ENCODE measurements around the gene LPGAT1. TPM values are rescaled to one million over a fixed set of nuclear protein-coding genes. Genes with fewer than 3 reads are reported as not detected.

The LPGAT1 gene
- total RNA-seq, 1 experiment from 2014 or later, result 41.7 TPM

DNA sequence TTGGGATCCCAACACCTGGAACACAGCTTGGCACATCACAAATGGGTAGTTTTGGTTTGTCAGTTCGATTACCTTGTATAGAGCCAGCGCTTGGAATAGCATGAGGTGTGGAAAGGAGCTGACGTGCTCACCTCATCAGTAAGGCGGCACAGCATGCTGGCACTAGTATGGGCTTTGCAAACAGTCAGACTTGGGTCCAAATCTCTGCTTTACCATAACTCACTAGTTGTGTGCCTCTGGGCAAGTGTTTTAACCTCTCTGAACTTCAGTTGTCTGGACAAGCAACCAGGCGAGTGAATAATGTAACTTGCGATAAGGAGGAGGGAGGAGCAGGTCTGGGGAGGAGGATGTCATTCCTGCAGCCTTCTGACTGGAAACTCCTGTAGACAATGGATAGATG, 128.8 kb downstream of the LPGAT1 start:
- Histone ChIP-seq H3K36me3 (ENCODE audit: low read depth, low read length) (no peaks in the 10 kb centered on the region), H3K79me2 (ENCODE audit: low read length) (no peaks in the 10 kb centered on the region), H3K9me3 (ENCODE audit: low read length) (no peaks in the 10 kb centered on the region), H3K9me2 (replicated peaks; ENCODE audit: low read length) (no peaks in the 10 kb centered on the region), H3K27me3 (ENCODE audit: low read length) (no peaks in the 10 kb centered on the region), H4K20me1 (ENCODE audit: low read length) (no peaks in the 10 kb centered on the region), H3K4me2 (ENCODE audit: low read length) (no peak overlapping the region), H3K4me3 (ENCODE audit: low read length) (no peak overlapping the region), H3K4me1 (ENCODE audit: insufficient read depth, low read length) (peaks cover 23% of the 10 kb centered on the region), H2AFZ (ENCODE audit: low read length) (no peak overlapping the region), H3K9ac (ENCODE audit: low read length) (no peak overlapping the region), H3F3A (ENCODE audit: low read length, unreplicated experiment) (no peaks in the 10 kb centered on the region), H3K27ac (ENCODE audit: low read length) (no peak overlapping the region)
- no peak for DNase-seq
- POLR2A ChIA-PET (ENCODE audit: unreplicated experiment), result no interaction called here
- ATAC-seq, result no peak
- CTCF ChIA-PET, result no interaction called here
- intact Hi-C loops (cut with micrococcal nuclease), result no loop called here
- TF ChIP-seq, protein P1, sequence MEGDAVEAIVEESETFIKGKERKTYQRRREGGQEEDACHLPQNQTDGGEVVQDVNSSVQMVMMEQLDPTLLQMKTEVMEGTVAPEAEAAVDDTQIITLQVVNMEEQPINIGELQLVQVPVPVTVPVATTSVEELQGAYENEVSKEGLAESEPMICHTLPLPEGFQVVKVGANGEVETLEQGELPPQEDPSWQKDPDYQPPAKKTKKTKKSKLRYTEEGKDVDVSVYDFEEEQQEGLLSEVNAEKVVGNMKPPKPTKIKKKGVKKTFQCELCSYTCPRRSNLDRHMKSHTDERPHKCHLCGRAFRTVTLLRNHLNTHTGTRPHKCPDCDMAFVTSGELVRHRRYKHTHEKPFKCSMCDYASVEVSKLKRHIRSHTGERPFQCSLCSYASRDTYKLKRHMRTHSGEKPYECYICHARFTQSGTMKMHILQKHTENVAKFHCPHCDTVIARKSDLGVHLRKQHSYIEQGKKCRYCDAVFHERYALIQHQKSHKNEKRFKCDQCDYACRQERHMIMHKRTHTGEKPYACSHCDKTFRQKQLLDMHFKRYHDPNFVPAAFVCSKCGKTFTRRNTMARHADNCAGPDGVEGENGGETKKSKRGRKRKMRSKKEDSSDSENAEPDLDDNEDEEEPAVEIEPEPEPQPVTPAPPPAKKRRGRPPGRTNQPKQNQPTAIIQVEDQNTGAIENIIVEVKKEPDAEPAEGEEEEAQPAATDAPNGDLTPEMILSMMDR (conservative IDR thresholded peaks at IDR 0.05; ENCODE audit: low read depth, low read length), result no peak
- no peak for TF ChIP-seq EZH2phosphoT487 (IDR thresholded peaks at IDR 0.05; ENCODE audit: borderline replicate concordance, low read length)
- no peak for TF ChIP-seq EZH2 (IDR thresholded peaks at IDR 0.05; ENCODE audit: low read length, unreplicated experiment)
- BruUV-seq (replicated peaks), result no TSS peak

DNA sequence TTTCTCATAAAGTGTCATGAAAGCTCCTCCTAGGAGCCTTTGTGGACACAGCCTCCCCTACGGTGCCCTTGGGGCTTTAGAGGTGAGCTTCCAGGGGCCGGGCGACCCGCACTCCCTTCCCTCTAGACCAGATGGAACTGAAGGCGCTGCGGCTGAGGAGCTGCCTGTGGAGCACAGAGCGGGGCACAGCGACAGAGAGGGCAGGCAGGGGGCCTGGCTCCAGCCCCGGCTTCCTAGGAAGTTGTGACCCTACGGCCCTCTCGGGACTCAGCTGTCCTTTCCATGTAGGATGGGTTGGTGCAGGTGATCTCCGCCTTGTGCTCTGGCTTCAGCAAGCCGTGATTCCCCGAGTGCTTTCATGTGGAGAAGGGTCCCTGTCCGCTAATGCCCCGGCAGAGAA, 131.5 kb downstream of the LPGAT1 start:
- ChIA-PET CTCF (interaction anchor here (0.6 to 1.8 kb wide), 5 partner anchors 14 to 264 kb away, joined by 3 to 10 read pairs (median 3); no protein-coding TSS in a partner anchor), POLR2A (ENCODE audit: unreplicated experiment) (no interaction called here)
- no peaks in the 10 kb centered on the region for H3K79me2 ChIP-seq (ENCODE audit: low read length)
- no TSS peak for BruUV-seq (replicated peaks)
- no peaks in the 10 kb centered on the region for H3K27me3 ChIP-seq (ENCODE audit: low read length)
- DNase-seq (no peak), ATAC-seq (no peak)
- H3K4me3 ChIP-seq (ENCODE audit: low read length), result no peak overlapping the region
- no peak overlapping the region for H3K27ac ChIP-seq (ENCODE audit: low read length)
- H3K4me2 ChIP-seq (ENCODE audit: low read length), result peak overlapping the region; percentile 60; the same call in 1 of the 2 replicates
- H4K20me1 ChIP-seq (ENCODE audit: low read length), result no peaks in the 10 kb centered on the region
- H3K9ac ChIP-seq (ENCODE audit: low read length), result no peak overlapping the region
- peaks cover 5% of the 10 kb centered on the region; the same call in 1 of the 2 replicates for H3K4me1 ChIP-seq (ENCODE audit: insufficient read depth, low read length)
- H3F3A ChIP-seq (ENCODE audit: low read length, unreplicated experiment), result no peaks in the 10 kb centered on the region
- TF ChIP-seq EZH2phosphoT487 (IDR thresholded peaks at IDR 0.05; ENCODE audit: borderline replicate concordance, low read length), result no peak
- no peak for TF ChIP-seq EZH2 (IDR thresholded peaks at IDR 0.05; ENCODE audit: low read length, unreplicated experiment)
- TF ChIP-seq, protein P1 (conservative IDR thresholded peaks at IDR 0.05; ENCODE audit: low read depth, low read length), result no peak
- intact Hi-C loops (cut with micrococcal nuclease), result loop anchor here (2.0 kb wide), 1 partner anchor 336 kb away; the partner anchor contains the start of genes DTL and INTS7
- peak overlapping the region; percentile 59 for H2AFZ ChIP-seq (ENCODE audit: low read length)
- H3K9me3 ChIP-seq (ENCODE audit: low read length), result no peaks in the 10 kb centered on the region
- no peaks in the 10 kb centered on the region for H3K9me2 ChIP-seq (replicated peaks; ENCODE audit: low read length)
- no peaks in the 10 kb centered on the region for H3K36me3 ChIP-seq (ENCODE audit: low read depth, low read length)

Measured in PC-3 (cell line).